ENCODE measurements around the gene DIAPH2. TPM values are rescaled to one million over a fixed set of nuclear protein-coding genes. Genes with fewer than 3 reads are reported as not detected.

The DIAPH2 gene
- total RNA-seq, 2 donors from 2014 or later: 42.4 to 66.0 TPM

- Histone ChIP-seq H3K27me3 (replicated peaks; ENCODE audit: insufficient read depth) (no peaks in the 10 kb centered on the region), H3K4me1 (ENCODE audit: control insufficient read depth in 1 of 2, low read depth in 2 of 2) (no peaks in the 10 kb centered on the region), H3K36me3 (no peaks in the 10 kb centered on the region), H3K4me3 (no peak overlapping the region), H3K9me3 (no peaks in the 10 kb centered on the region), H3K27ac (no peak overlapping the region)
- DNase-seq (ENCODE audit: low spot score) (no peak), ATAC-seq (ENCODE audit: insufficient number of reproducible peaks, low FRiP score, low read depth) (no peak)
- TF ChIP-seq CTCF (IDR thresholded peaks at IDR 0.05): no peak
These were observed 244.4 kb downstream of the DIAPH2 start for GRCh38 chrX:96929036-96929435.

DNA sequence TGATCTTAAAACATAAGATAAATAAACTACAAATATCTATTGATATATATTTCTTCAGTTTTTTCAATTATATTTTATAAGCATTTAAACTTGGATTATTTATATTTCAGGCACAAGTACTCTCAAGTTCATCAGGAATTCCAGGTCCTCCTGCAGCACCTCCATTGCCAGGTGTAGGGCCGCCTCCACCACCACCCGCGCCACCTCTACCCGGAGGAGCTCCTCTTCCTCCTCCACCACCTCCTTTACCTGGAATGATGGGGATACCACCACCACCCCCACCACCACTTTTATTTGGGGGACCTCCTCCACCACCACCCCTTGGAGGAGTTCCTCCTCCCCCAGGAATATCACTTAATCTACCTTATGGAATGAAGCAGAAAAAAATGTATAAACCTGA, 273.1 kb downstream of the DIAPH2 start:
- Histone ChIP-seq H3K36me3 (peaks cover 8% of the 10 kb centered on the region), H3K27ac (no peak overlapping the region), H3K27me3 (replicated peaks; ENCODE audit: insufficient read depth) (no peaks in the 10 kb centered on the region), H3K4me3 (no peak overlapping the region), H3K4me1 (ENCODE audit: control insufficient read depth in 1 of 2, low read depth in 2 of 2) (no peaks in the 10 kb centered on the region), H3K9me3 (no peaks in the 10 kb centered on the region)
- TF ChIP-seq CTCF (IDR thresholded peaks at IDR 0.05): no peak
- DNase-seq (ENCODE audit: low spot score) (no peak), ATAC-seq (ENCODE audit: insufficient number of reproducible peaks, low FRiP score, low read depth) (no peak)

DNA sequence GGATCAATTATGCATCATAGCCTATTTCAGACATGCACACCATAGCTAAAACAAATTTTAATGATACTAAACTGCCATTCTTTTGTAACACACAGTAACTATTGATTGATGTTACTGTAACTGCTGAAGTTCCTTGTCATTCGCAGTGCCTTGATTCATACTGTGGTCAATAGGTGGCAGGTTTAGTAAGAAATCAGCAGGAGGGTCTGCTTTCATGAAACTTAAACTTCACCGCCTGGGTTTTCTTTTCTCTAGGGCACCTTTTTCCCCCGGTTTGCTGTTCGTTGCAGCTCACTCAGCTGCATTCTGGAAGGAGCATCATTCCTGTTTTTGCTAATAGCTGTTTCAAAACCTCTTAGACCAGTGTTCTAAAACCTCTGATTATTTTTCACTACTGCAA, 287.2 kb downstream of the DIAPH2 start:
- no peak for TF ChIP-seq CTCF (IDR thresholded peaks at IDR 0.05)
- Histone ChIP-seq H3K27ac (no peak overlapping the region), H3K27me3 (replicated peaks; ENCODE audit: insufficient read depth) (no peaks in the 10 kb centered on the region), H3K36me3 (no peaks in the 10 kb centered on the region), H3K4me3 (no peak overlapping the region), H3K9me3 (no peaks in the 10 kb centered on the region), H3K4me1 (ENCODE audit: control insufficient read depth in 1 of 2, low read depth in 2 of 2) (no peaks in the 10 kb centered on the region)
- no peak for DNase-seq (ENCODE audit: low spot score)
- ATAC-seq (ENCODE audit: insufficient number of reproducible peaks, low FRiP score, low read depth): no peak

DNA sequence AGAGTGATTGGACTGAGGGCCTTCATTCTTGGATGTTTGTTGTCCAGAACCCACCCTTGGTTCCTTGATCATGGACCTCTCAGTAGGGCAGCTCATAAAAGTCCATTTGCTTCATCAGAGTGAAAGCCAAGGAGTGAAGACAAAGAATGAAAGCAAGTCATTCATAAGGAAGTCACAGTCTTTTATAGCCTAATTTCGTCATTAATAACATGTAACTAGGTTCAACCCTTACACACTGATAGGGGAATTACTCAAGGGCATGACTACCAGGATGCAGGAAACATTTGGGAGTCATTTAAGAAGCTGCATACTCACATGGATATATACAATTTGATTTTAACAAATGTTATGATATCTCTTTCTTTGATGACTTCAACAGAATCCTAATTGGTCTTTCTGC, 294.3 kb downstream of the DIAPH2 start:
- no peaks in the 10 kb centered on the region for H3K27me3 ChIP-seq (replicated peaks; ENCODE audit: insufficient read depth)
- ATAC-seq (ENCODE audit: insufficient number of reproducible peaks, low FRiP score, low read depth): no peak

GRCh38 chrX:96979766-96980165, 295.1 kb downstream of the DIAPH2 start:
- no peak for ATAC-seq (ENCODE audit: insufficient number of reproducible peaks, low FRiP score, low read depth)

More for the DNA sequence above, 294.3 kb downstream of the DIAPH2 start:
- no peak overlapping the region for H3K27ac ChIP-seq
- no peaks in the 10 kb centered on the region for H3K9me3 ChIP-seq
- H3K4me1 ChIP-seq (ENCODE audit: control insufficient read depth in 1 of 2, low read depth in 2 of 2): no peaks in the 10 kb centered on the region
- peaks cover 3% of the 10 kb centered on the region for H3K36me3 ChIP-seq
- no peak overlapping the region for H3K4me3 ChIP-seq
- DNase-seq (ENCODE audit: low spot score): no peak
- no peak for TF ChIP-seq CTCF (IDR thresholded peaks at IDR 0.05)

More at GRCh38 chrX:96979766-96980165, 295.1 kb downstream of the DIAPH2 start:
- Histone ChIP-seq H3K36me3 (peaks cover 3% of the 10 kb centered on the region), H3K27ac (no peak overlapping the region), H3K9me3 (no peaks in the 10 kb centered on the region), H3K27me3 (replicated peaks; ENCODE audit: insufficient read depth) (no peaks in the 10 kb centered on the region), H3K4me1 (ENCODE audit: control insufficient read depth in 1 of 2, low read depth in 2 of 2) (no peaks in the 10 kb centered on the region), H3K4me3 (no peak overlapping the region)
- DNase-seq (ENCODE audit: low spot score): no peak
- no peak for TF ChIP-seq CTCF (IDR thresholded peaks at IDR 0.05)
